Upper lobe of left lung (tissue), 4 donors: ENCODE measurements around the gene PRPH.

ENCODE experiments used
- CTCF ChIP-seq, 6 experiments: fragments of 450-650 bp in 4 of 6; fragments of 200-600 bp in 2 of 6; sonication (generic) in 2 of 6; IDR thresholded peaks; one replicate each; pipeline ENCODE4 v1.5.1; 2016 to 2019; ENCODE audit warnings: antibody characterized with exemption in 6 of 6
- EP300 ChIP-seq, 4 donors: sonication (generic); formaldehyde crosslinking; IDR thresholded peaks; one replicate each; pipeline ENCODE4 v1.5.1; 2017; ENCODE audit warnings: antibody characterized with exemption in 4 of 4, control low read depth in 2 of 4
- POLR2A ChIP-seq, 4 donors: fragments of 450-650 bp; IDR thresholded peaks; one replicate each; pipeline ENCODE4 v1.5.1; 2016 to 2017; ENCODE audit warnings: antibody characterized with exemption in 4 of 4, mild to moderate bottlenecking in 2 of 4
- POLR2AphosphoS5 ChIP-seq, 2 donors: sonication (generic); formaldehyde crosslinking; IDR thresholded peaks; one replicate each; pipeline ENCODE4 v1.5.1; 2017; ENCODE audit warnings: antibody characterized with exemption in 2 of 2

- TF ChIP-seq CTCF (IDR thresholded peaks at IDR 0.05) (no peak), POLR2A (IDR thresholded peaks at IDR 0.05) (no peak), EP300 (IDR thresholded peaks at IDR 0.05) (no peak), POLR2AphosphoS5 (IDR thresholded peaks at IDR 0.05) (no peak)
Measured at GRCh38 chr12:49345825-49346658, 51.1 kb downstream of the PRPH start.
